Thyroid gland (tissue), 4 donors: ENCODE data around the gene ATOSA. TPM values are rescaled to one million over a fixed set of nuclear protein-coding genes. Genes with fewer than 3 reads are reported as not detected.

ENCODE experiments used
- DNase-seq, 2 donors: peaks; one replicate each; pipeline ENCODE4 v3.0.0-alpha.2; 2019
- H3K27ac ChIP-seq, 3 donors: fragments of 200-600 bp; sonication (generic); 1 replicate in 2 of 3; 2 replicates in 1 of 3; pipeline ENCODE4 v1.5.1; 2016 to 2019; ENCODE audit warnings: mild to moderate bottlenecking in 1 of 3, moderate library complexity in 1 of 3
- H3K27me3 ChIP-seq: fragments of 200-600 bp; sonication (generic); one replicate; pipeline ENCODE4 v1.5.1; 2019
- H3K36me3 ChIP-seq, 2 donors: fragments of 200-600 bp; sonication (generic); one replicate each; pipeline ENCODE4 v1.5.1; 2016 to 2019
- H3K4me1 ChIP-seq, 2 donors: fragments of 200-600 bp; sonication (generic); one replicate each; pipeline ENCODE4 v1.5.1; 2017 to 2019
- H3K4me3 ChIP-seq, 3 donors: fragments of 200-600 bp; sonication (generic); replicated peaks in 1 of 3; 1 replicate in 2 of 3; 2 replicates in 1 of 3; pipeline ENCODE4 v1.5.1; 2016; ENCODE audit warnings: mild to moderate bottlenecking in 1 of 3
- H3K9me3 ChIP-seq: fragments of 200-600 bp; sonication (generic); one replicate; pipeline ENCODE4 v1.5.1; 2017
- CTCF ChIP-seq, 6 experiments: fragments of 200-600 bp in 3 of 6; fragments of 450-650 bp in 3 of 6; sonication (generic) in 3 of 6; IDR thresholded peaks; one replicate each; pipeline ENCODE4 v1.5.1; 2016 to 2019; ENCODE audit warnings: antibody characterized with exemption in 6 of 6, mild to moderate bottlenecking in 2 of 6, inconsistent platforms in 1 of 6, moderate library complexity in 1 of 6
- POLR2A ChIP-seq, 2 donors: fragments of 450-650 bp; IDR thresholded peaks; one replicate each; pipeline ENCODE4 v1.6.1; 2017; ENCODE audit warnings: antibody characterized with exemption in 2 of 2, mild to moderate bottlenecking in 2 of 2, moderate library complexity in 1 of 2
- WGBS, 2 donors: methylation state at CpG; one replicate each; pipeline ENCODE4 v1.1.5; 2017; 5-methylcytosine and 5-hydroxymethylcytosine counted together
- intact Hi-C: fragments of 100-400 bp; cut with DNase I; formaldehyde crosslinking; loops from one replicate; pipeline ENCODE4 v1.15.1; 2023
- total RNA-seq, 4 donors: library from RNA; depleted of rRNA; stranded (reverse); fragments of >200 nt; gene quantifications; one replicate each; pipeline ENCODE4 v1.2.3, GENCODE V29; 2016

The ATOSA gene
- total RNA-seq, 4 donors from 2014 or later: 88.7 to 164 (median 117) TPM

- Histone ChIP-seq H3K27ac (no peak overlapping the region), H3K9me3 (no peaks in the 10 kb centered on the region), H3K27me3 (no peaks in the 10 kb centered on the region), H3K4me3 (no peak overlapping the region), H3K36me3 (no peaks in the 10 kb centered on the region), H3K4me1 (peaks cover 27% of the 10 kb centered on the region in 2 donors)
- no peak for DNase-seq
- TF ChIP-seq POLR2A (IDR thresholded peaks at IDR 0.05) (no peak), CTCF (IDR thresholded peaks at IDR 0.05) (no peak)
- intact Hi-C loops: loop anchor here (10.0 kb wide), 1 partner anchor 54 kb away; no protein-coding TSS in a partner anchor
Measured at GRCh38 chr15:52680761-52681160, 1.6 kb upstream of the ATOSA start.

GRCh38 chr15:52680041-52680391, 828 bp upstream of the ATOSA start:
- Histone ChIP-seq H3K4me3 (peak overlapping the region in 2 of 3 donors; percentile 86 to 88), H3K36me3 (peaks cover 2 to 7% of the 10 kb centered on the region in 2 donors), H3K9me3 (no peaks in the 10 kb centered on the region), H3K27me3 (no peaks in the 10 kb centered on the region), H3K27ac (peak overlapping the region; percentile 98 to 100 (median 99)), H3K4me1 (peaks cover 31 to 34% of the 10 kb centered on the region in 2 donors)
- no peak for DNase-seq
- no peak for TF ChIP-seq POLR2A (IDR thresholded peaks at IDR 0.05)
- no peak for TF ChIP-seq CTCF (IDR thresholded peaks at IDR 0.05)
- 39 to 47% methylated on average over 3 of the region's 3 CpGs for WGBS, 2 donors
- intact Hi-C loops: loop anchor here (10.0 kb wide), 1 partner anchor 55 kb away; no protein-coding TSS in a partner anchor

GRCh38 chr15:52678468-52679231, 538 bp downstream of the ATOSA start:
- TF ChIP-seq CTCF (IDR thresholded peaks at IDR 0.05) (no peak), POLR2A (IDR thresholded peaks at IDR 0.05) (peak in 1 of 2 donors; percentile 66)
- peak overlapping the region; percentile 38 to 88 (median 86) for H3K4me3 ChIP-seq
- 0 to 1% methylated on average over 37 to 59 of the region's 70 CpGs for WGBS, 2 donors
- H3K27me3 ChIP-seq: no peaks in the 10 kb centered on the region
- DNase-seq: peak; percentile 83 to 84
- H3K4me1 ChIP-seq: peaks cover 38 to 43% of the 10 kb centered on the region in 2 donors
- intact Hi-C loops: loop anchor here (10.0 kb wide), 1 partner anchor 114 kb away; the partner anchor contains the start of gene ARPP19
- H3K36me3 ChIP-seq: peaks cover 7% of the 10 kb centered on the region in 2 donors
- peak overlapping the region; percentile 98 to 100 (median 99) for H3K27ac ChIP-seq
- H3K9me3 ChIP-seq: no peaks in the 10 kb centered on the region

- H3K9me3 ChIP-seq: no peaks in the 10 kb centered on the region
- peaks cover 42 to 50% of the 10 kb centered on the region in 2 donors for H3K4me1 ChIP-seq
- H3K27ac ChIP-seq: peak overlapping the region; percentile 98 to 100 (median 99)
- intact Hi-C loops: loop anchor here (10.0 kb wide), 1 partner anchor 113 kb away; the partner anchor contains the start of gene ARPP19
- 2 to 3% methylated on average over 16 of the region's 16 CpGs for WGBS, 2 donors
- peaks cover 7% of the 10 kb centered on the region in 2 donors for H3K36me3 ChIP-seq
- H3K27me3 ChIP-seq: no peaks in the 10 kb centered on the region
- peak; percentile 79 to 83 for DNase-seq
- H3K4me3 ChIP-seq: peak overlapping the region; percentile 38 to 88 (median 86)
- TF ChIP-seq POLR2A (IDR thresholded peaks at IDR 0.05): no peak
- TF ChIP-seq CTCF (IDR thresholded peaks at IDR 0.05): peak in 1 of 6 experiments; percentile 8
Measured at GRCh38 chr15:52677593-52678467, 1.4 kb downstream of the ATOSA start.
